Measurements from ENCODE around the gene MAN1B1.
"Not testable (repeated sequence)": the region's sequence is repeated elsewhere in the genome, so short reads cannot be mapped to it uniquely, and the experiment has no call there.

Gene MAN1B1

DNA sequence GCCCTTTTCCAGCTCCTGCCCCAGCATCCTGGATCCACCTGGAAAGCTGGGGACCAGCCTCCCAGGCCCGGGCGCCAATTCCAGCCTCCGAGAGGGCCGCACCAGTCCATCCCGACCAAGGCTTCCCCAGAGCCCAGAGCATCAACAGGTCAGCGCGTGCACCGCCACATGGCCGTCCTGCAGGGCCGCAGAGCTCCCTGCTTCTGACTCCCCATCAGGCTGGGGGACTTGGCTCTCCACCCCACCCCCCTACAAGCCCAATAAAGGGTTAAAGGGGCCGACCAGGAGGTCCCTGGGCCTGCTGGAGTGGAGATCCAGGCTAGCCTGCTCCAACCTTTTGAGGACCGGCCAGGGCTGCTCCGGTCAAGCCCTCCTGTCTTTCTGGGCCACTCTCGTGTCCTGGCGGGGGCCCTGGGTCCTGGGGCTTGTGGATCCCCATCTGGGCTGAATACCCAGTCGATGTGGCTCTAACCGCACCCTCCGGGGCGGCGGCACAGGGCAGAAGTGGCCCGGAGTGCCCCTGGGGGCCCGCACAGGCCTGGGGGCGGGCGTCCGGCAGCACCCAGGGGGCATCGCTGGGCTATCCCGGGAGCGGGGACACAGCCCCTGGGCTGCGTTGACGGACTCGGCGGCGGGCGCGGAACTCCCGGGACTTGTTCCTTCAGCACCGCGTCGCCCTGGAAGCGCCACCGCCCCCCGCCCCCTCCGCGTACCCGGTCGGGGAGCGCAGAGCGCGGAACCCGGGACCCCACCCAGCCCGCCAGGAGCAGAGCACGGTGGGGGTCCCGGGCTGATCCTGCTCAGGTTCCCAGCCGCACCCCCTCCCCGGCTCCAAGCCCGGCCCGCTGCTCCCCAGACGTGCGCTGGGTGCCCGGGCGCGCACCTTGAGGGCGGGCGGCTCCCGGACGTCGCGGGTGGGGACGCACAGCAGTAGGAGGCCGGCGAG, 33.5 kb upstream of the MAN1B1 start:
- peak in 1 of 2 experiments; percentile 53 for DNase-seq

- DNase-seq: peak in 1 of 2 experiments; percentile 74
Measured at GRCh38 chr9:137053944-137054931, 32.5 kb upstream of the MAN1B1 start, which contains the start of gene ENTPD2. Gene ENTPD2, minus strand, starts transcription at chr9:137054061. Its CDS starts 64 bp downstream, at chr9:137053997.

- DNase-seq: no peak
Measured at GRCh38 chr9:137054932-137055384, 31.8 kb upstream of the MAN1B1 start.

- no peak for DNase-seq
Measured at GRCh38 chr9:137055385-137056364, 31.1 kb upstream of the MAN1B1 start.

DNA sequence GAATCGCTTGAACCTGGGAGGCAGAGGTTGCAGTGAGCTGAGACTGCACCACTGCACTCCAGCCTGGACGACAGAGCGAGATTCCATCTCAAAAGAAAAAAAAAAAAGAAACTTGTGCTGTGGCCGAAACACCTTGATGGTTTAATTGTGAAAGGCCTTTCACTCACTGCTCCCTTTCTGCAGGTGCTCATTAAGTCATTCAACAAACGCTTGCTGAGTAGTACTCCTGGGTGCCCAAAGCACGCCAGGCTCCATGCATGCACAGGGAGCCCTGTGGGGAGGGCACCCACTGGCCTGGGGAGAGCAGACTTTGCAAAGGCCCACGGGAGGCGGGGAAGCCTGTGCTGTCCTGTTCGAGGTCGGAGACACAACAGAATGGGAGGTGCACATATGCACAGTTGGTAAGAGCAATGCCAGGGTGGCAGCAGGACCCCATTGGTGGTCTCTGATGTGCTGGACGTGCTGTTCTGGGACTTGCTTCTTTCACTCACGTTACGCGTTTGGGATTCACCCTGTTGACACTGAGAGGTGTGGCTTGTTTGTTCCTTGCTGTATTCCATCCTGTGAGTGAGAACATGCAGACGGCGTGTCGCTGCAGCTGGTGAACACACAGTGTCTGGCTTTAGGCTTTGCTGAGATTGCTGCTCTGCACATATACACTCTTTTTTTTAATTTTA, 29.9 kb upstream of the MAN1B1 start:
- DNase-seq: no peak

GRCh38 chr9:137057545-137057944, 29.2 kb upstream of the MAN1B1 start:
- no peak for DNase-seq

GRCh38 chr9:137058521-137059234, 28.1 kb upstream of the MAN1B1 start:
- DNase-seq: no peak

DNA sequence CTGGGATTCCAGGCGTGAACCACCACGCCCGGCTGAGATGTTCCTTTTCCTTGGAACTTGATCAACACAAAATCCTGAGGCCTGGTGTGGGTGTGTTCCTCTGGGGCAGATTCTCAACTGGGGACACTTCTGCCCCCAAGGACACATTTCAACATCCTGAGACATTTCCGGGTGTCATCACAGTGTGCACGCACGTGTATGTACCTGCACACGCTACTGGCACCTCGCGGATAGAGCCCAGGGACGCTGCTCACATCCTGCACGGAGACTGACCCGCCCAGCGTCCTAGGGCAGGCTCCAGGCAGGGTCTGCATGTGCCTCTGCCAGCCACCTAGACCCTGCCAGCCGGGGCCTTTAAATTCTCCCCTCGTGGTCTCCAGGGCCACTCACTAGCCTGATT, 24.4 kb upstream of the MAN1B1 start:
- no peak for DNase-seq

DNA sequence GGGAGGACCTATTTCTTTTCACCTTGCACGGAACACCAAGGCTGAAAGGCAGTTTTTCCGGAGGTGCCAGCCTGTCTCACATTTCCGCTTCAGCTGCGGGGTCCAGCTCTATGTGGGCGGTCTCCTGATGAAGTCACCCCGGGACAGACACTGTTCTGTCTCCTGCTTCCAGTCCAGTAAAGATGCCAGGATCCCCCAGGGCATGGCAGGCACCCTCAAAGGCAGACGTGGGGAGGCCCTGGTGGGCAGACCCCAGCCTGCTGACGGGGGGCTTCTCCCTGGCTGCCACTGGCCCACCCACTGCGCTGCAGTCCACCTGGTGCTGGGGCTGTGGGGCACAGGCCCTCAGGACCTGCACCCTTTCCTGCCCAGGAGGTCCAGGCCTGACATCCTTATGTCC, 24.0 kb upstream of the MAN1B1 start:
- not testable (repeated sequence) for DNase-seq

- DNase-seq: no peak
Measured at GRCh38 chr9:137063311-137064026, 23.3 kb upstream of the MAN1B1 start.

GRCh38 chr9:137064027-137064879, 22.5 kb upstream of the MAN1B1 start:
- DNase-seq: peak in 1 of 2 experiments; percentile 61

- DNase-seq: no peak
Measured at GRCh38 chr9:137064880-137065164, 22.0 kb upstream of the MAN1B1 start.

DNA sequence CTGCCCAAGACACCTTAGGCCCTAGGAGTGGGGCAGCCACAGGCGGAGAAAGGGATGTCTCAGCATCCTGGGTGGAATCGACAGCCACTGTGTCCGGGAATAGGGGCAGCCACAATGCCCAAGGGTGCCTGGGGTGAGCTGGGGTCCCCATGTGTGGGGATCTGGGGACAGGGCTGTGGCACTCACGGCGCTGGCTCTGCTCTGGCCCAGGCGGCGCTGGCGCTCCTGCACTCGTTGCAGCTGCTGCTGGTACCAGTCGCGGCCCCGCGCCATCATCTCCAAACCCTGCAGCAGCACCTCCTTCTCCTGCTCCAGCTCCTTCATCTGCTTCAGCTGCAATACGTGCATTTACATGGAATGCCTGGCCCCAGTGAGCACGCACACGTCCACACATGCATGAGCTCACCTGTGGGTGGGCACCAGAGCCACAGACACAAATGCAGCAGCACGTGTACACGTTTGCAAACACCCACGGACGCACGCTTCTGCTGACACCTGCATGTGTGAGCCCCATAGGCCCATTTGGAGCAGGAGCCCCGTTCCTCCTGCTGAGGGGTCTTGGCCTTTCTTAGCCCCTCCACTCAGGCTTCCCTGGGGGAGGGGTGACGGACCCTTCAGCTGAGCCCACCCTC, 21.3 kb upstream of the MAN1B1 start:
- no peak for DNase-seq

DNA sequence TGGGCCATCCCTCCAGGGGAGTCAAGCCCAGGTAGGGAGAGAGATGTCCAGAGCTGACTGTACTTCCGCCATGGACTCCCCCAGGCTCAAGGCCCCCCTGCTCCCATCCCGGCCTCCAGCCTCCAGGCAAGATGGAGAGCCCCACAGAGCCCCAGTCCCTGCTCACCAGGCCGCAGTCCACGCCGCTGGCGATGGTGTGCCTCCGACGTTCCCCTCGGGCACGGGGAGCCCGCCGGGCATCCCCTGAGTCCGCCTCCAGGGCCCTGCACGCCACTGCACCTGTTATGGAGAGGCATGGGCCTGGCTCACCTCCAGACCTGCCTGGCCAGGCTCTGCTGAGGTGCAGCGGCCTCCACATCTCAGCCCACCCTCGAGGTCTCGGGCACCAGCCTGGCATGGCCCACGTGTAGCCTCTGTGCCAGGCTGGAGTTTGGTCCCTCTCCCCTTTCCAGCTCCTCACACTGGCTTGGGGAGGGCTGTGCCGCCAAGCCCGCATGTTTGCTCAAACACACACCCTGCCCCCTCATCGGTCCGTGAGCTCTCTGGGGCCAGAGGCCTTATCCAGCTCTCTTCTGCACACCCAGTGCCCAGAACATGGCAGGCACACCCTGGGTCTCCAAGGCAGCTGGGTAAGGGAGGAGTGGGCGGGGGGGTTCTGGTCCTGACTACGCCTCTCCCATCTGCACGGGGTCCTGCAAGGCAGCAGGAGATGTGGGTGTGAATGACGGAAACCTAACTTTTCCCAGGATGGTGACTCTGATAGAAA, 20.5 kb upstream of the MAN1B1 start:
- no peak for DNase-seq

GRCh38 chr9:137067860-137068538, 18.8 kb upstream of the MAN1B1 start:
- peak; percentile 74 to 82 for DNase-seq

DNA sequence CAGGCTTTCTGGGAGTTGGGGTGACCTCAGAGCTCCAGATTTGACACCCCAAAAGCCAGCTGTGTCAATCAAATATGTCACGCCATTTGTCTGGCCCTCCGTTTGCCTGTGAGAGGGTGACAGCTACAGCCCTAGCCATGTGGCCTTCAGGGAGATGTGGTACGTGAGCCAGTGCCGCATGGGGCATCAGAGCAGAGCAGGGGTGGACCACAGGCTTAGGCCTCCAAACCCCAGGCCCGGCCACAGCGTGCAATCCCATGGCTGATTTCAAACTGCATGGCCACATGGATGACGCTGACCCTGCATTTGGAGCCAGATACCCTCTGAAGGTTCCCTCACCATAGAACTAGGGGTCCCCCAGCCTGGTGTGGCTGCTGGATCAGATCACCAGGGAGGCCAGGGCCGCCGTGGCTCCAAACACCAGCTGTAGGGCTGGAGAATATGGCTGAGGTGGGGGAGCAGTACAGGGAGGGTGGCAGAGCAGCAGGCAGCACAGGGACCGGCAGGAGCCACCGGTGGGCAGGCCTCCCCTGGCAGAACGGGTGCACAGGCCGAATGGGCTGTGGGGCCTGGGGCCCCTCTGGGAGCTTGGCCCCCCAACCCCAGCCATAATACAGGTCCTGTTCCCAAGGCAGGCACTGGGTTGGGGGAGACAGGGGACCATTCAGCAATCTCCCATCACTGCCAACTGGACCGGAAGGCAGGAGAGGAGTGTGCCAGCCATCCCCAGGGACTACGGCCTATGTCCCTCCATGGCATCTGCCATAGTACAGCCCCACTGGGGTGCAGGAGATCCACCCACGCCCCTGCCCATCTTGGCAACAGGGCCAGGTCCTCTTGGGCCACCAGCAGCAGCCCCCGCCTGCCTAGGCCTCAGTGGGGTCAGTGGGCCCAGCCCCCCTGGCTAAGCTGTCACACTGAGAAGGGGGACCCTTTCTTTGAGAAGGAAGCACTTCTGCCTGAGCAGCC, 18.0 kb upstream of the MAN1B1 start:
- DNase-seq: peak in 1 of 2 experiments; percentile 32

Measured in NCI-H526 (cell line).